ENCODE data around the gene NDUFS7.

NDUFS7 gene

DNA sequence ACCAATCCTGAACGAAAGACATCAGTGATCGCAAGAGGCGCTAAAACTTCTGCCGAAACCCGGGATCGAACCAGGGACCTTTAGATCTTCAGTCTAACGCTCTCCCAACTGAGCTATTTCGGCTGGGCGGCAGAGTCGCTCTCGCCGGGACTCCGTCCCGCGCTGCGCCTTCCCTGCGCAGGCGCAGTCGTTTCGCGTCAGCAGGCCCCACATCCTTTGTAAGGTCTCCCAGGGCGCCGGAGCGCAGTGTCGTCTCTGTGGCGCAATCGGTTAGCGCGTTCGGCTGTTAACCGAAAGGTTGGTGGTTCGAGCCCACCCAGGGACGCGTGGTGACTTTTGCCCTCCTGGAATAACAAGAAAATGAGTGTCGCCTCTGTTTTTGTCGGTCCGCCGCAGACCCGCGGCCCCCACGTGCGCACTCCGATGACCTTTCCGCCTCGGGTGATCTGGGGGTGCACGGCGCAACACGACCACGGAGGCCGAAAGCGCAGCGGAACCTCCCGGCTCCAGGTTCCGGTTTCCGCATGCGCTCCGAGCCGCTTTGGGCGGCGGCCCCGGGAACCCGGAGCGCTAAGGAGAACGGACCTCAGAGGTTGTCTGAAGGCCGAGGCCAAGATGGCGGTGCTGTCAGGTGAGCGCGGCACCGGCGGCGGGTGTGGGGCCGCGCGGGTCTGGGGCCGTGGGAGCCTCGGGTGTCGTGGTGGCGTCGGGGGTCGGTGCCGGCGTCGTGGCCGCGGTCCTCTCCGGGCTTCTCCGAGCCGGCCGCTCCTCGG lies at the start of gene NDUFS7:
Gene NDUFS7, plus strand, starts transcription at position 596 of the 773 bp plus-strand sequence. Its CDS starts 20 bp downstream, at position 616.
- TF ChIP-seq, protein P1, sequence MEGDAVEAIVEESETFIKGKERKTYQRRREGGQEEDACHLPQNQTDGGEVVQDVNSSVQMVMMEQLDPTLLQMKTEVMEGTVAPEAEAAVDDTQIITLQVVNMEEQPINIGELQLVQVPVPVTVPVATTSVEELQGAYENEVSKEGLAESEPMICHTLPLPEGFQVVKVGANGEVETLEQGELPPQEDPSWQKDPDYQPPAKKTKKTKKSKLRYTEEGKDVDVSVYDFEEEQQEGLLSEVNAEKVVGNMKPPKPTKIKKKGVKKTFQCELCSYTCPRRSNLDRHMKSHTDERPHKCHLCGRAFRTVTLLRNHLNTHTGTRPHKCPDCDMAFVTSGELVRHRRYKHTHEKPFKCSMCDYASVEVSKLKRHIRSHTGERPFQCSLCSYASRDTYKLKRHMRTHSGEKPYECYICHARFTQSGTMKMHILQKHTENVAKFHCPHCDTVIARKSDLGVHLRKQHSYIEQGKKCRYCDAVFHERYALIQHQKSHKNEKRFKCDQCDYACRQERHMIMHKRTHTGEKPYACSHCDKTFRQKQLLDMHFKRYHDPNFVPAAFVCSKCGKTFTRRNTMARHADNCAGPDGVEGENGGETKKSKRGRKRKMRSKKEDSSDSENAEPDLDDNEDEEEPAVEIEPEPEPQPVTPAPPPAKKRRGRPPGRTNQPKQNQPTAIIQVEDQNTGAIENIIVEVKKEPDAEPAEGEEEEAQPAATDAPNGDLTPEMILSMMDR (IDR thresholded peaks at IDR 0.05; ENCODE audit: poor library complexity, severe bottlenecking), result no peak
- no peaks in the 10 kb centered on the region for H3K9me3 ChIP-seq (ENCODE audit: severe bottlenecking)
- no peaks in the 10 kb centered on the region for H3K4me1 ChIP-seq (ENCODE audit: insufficient read depth, poor library complexity, severe bottlenecking)
- H3K4me3 ChIP-seq (ENCODE audit: severe bottlenecking), result peak within 1 kb of the TSS; percentile 78
- H3K27me3 ChIP-seq (ENCODE audit: insufficient read depth, poor library complexity, severe bottlenecking), result no peaks in the 10 kb centered on the region
- no peaks in the 10 kb centered on the region; the same call in 1 of the 2 replicates for H3K36me3 ChIP-seq (ENCODE audit: low read depth)
- ATAC-seq (ENCODE audit: low read depth), result peak; percentile 81
- peak; percentile 82 for DNase-seq (ENCODE audit: low spot score)
- peak within 1 kb of the TSS; percentile 42 for H3K27ac ChIP-seq (ENCODE audit: poor library complexity, severe bottlenecking)

DNA sequence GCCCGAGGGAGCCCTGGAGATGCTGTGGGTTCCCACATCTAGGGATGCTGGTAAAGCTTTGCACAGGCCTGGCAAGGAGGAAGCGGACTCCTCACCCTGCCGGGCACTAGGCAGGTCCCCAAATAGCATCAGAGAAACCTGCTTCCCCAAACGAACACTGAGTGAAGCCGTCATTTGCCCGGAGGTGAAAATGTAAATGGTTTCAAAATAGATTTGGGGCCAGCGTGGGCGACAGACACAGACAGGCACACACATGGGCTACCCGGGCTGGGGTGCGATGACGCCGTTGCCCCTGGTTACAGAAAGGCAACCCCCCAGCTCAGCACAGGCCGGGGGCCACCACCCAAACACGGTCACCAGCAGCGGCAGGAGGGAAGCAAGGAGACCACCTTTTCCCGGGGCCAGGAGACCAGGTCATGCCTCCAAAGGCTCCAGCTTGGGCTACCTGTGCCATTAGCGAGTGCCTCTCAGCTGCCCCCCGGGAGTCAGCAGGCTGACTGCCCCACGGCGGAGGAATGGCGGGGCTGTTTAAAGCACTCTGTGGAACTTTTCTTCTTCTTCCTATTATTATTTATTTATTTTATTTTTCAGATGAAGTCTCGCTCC lies 47.5 kb upstream of the NDUFS7 start:
- no peaks in the 10 kb centered on the region for H3K27me3 ChIP-seq (ENCODE audit: insufficient read depth, poor library complexity, severe bottlenecking)
- TF ChIP-seq, protein P1 (IDR thresholded peaks at IDR 0.05; ENCODE audit: poor library complexity, severe bottlenecking), result no peak
- DNase-seq (ENCODE audit: low spot score) (no peak), ATAC-seq (ENCODE audit: low read depth) (no peak)
- no peak overlapping the region for H3K27ac ChIP-seq (ENCODE audit: poor library complexity, severe bottlenecking)
- no peak overlapping the region for H3K4me3 ChIP-seq (ENCODE audit: severe bottlenecking)
- H3K9me3 ChIP-seq (ENCODE audit: severe bottlenecking), result no peaks in the 10 kb centered on the region
- no peaks in the 10 kb centered on the region for H3K36me3 ChIP-seq (ENCODE audit: low read depth)
- no peaks in the 10 kb centered on the region for H3K4me1 ChIP-seq (ENCODE audit: insufficient read depth, poor library complexity, severe bottlenecking)

DNA sequence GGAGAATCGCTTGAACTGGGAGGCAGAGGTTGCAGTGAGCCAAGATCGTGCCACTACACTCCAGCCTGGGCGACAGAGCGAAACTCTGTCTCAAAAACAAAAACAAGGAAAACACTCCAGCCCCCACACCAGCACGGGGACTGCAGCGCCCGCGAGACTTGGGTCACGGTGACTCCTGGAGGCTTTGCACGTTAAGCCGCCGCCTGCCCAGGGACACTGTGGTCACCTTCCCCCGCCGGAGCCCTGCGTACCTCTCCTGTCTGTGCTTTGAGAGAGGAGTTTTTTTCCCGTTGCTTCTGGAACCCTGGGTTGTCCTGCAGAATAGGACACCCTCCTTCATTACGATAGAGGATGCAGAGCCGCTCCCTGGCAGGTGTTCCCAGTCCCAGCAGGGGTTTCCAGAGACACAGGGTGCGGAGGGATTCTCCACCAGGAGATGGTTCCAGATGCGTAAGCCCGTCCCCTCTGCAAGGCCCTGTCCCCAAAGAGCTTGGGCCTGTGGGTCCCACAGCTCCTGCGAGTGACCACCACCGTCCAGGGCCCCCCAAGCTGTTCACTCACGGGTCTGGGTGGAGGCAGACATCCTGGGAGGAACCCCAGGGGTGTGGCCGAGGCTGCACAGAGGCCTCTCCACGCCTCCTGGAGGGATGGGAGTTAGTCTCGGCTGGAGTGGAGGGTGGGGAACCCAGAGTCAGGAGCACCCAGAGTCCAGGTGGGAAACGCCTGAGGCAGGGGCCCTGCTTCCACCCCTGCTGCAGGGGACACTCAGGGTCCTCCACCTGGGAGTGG lies 42.8 kb upstream of the NDUFS7 start:
- DNase-seq (ENCODE audit: low spot score) (no peak), ATAC-seq (ENCODE audit: low read depth) (no peak)
- Histone ChIP-seq H3K9me3 (ENCODE audit: severe bottlenecking) (no peaks in the 10 kb centered on the region), H3K27ac (ENCODE audit: poor library complexity, severe bottlenecking) (no peak overlapping the region), H3K36me3 (ENCODE audit: low read depth) (no peaks in the 10 kb centered on the region), H3K4me1 (ENCODE audit: insufficient read depth, poor library complexity, severe bottlenecking) (no peaks in the 10 kb centered on the region), H3K4me3 (ENCODE audit: severe bottlenecking) (no peak overlapping the region), H3K27me3 (ENCODE audit: insufficient read depth, poor library complexity, severe bottlenecking) (no peaks in the 10 kb centered on the region)
- TF ChIP-seq, protein P1 (IDR thresholded peaks at IDR 0.05; ENCODE audit: poor library complexity, severe bottlenecking), result no peak

DNA sequence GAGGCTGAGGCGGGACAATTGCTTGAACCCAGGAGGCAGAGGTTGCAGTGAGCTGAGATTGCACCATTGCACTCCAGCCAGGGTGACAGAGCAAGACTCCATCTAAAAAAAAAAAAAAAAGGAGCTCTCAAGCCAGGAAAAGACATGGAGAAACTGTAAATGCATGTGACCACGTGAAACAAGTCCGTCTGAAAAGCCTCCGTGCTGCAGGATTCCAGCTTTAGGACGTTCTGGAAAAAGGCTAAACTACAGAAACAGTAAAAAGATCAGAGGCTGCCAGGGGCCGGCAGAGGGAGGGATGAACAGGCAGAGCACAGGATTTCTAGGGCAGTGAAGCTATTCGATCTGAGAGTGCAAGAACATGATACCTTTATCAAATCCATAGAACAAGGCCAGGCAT lies 40.7 kb upstream of the NDUFS7 start:
- TF ChIP-seq, protein P1 (IDR thresholded peaks at IDR 0.05; ENCODE audit: poor library complexity, severe bottlenecking), result no peak
- Histone ChIP-seq H3K36me3 (ENCODE audit: low read depth) (no peaks in the 10 kb centered on the region), H3K27me3 (ENCODE audit: insufficient read depth, poor library complexity, severe bottlenecking) (no peaks in the 10 kb centered on the region), H3K4me1 (ENCODE audit: insufficient read depth, poor library complexity, severe bottlenecking) (no peaks in the 10 kb centered on the region), H3K9me3 (ENCODE audit: severe bottlenecking) (no peaks in the 10 kb centered on the region), H3K27ac (ENCODE audit: poor library complexity, severe bottlenecking) (no peak overlapping the region), H3K4me3 (ENCODE audit: severe bottlenecking) (no peak overlapping the region)
- DNase-seq (ENCODE audit: low spot score), result no peak
- ATAC-seq (ENCODE audit: low read depth), result no peak
